G401.6 (cell line): ENCODE data around the gene PIP5K1A.
"Not testable (repeated sequence)": the region's sequence is repeated elsewhere in the genome, so short reads cannot be mapped to it uniquely, and the experiment has no call there.

ENCODE experiments used
- FAIRE-seq: peaks from 2 replicates; lab custom pipeline; 2012; peaks lifted over from hg19 to GRCh38; lab: Jason Lieb, UNC

The PIP5K1A gene

GRCh38 chr1:151254217-151255213, 56.2 kb downstream of the PIP5K1A start, which contains the start of gene PSMD4:
Gene PSMD4 (plus strand): TSS chr1:151254734. CDS start chr1:151254783, 49 bp downstream.
- peak; percentile 96 for FAIRE-seq

GRCh38 chr1:151255381-151255780, 57.0 kb downstream of the PIP5K1A start:
- no peak for FAIRE-seq

GRCh38 chr1:151259351-151259750, 61.0 kb downstream of the PIP5K1A start:
- no peak for FAIRE-seq

- no peak for FAIRE-seq
These were observed 67.3 kb downstream of the PIP5K1A start for GRCh38 chr1:151265446-151266236.

GRCh38 chr1:151266315-151266714, 68.0 kb downstream of the PIP5K1A start:
- FAIRE-seq = no peak

GRCh38 chr1:151266821-151267220, 68.5 kb downstream of the PIP5K1A start:
- no peak for FAIRE-seq

GRCh38 chr1:151267760-151268159, 69.4 kb downstream of the PIP5K1A start:
- FAIRE-seq = no peak

- FAIRE-seq = no peak
These were observed 75.6 kb downstream of the PIP5K1A start for GRCh38 chr1:151273924-151274466.

GRCh38 chr1:151275341-151275740, 77.0 kb downstream of the PIP5K1A start:
- FAIRE-seq = not testable (repeated sequence)

- FAIRE-seq = no peak
These were observed 78.9 kb downstream of the PIP5K1A start for GRCh38 chr1:151277249-151277648.

GRCh38 chr1:151281225-151281968, 83.0 kb downstream of the PIP5K1A start:
- peak; percentile 98 for FAIRE-seq

- peak; percentile 97 for FAIRE-seq
These were observed 83.9 kb downstream of the PIP5K1A start, which contains the start of gene ZNF687 for GRCh38 chr1:151281969-151282882. Gene ZNF687 (plus strand): TSS chr1:151282299. CDS start chr1:151286292, 3,993 bp downstream.

- no peak for FAIRE-seq
These were observed 84.8 kb downstream of the PIP5K1A start for GRCh38 chr1:151282883-151283725.

- FAIRE-seq = no peak
These were observed 85.7 kb downstream of the PIP5K1A start for GRCh38 chr1:151284013-151284577.

GRCh38 chr1:151286619-151287340, 88.4 kb downstream of the PIP5K1A start:
- no peak for FAIRE-seq

- no peak for FAIRE-seq
These were observed 89.0 kb downstream of the PIP5K1A start for GRCh38 chr1:151287341-151287699.

GRCh38 chr1:151287767-151288500, 89.6 kb downstream of the PIP5K1A start:
- FAIRE-seq = no peak

GRCh38 chr1:151288502-151288901, 90.2 kb downstream of the PIP5K1A start:
- FAIRE-seq = no peak
